DMS153 treated with DMSO at 0.1 percent for 48 hours (cell line): ENCODE measurements around the gene ARTN.

Source experiments
- DNase-seq: peaks from one replicate; lab custom pipeline; 2025; ENCODE audit not compliant: unreplicated experiment; lab: John Stamatoyannopoulos, UW

The ARTN gene

DNA sequence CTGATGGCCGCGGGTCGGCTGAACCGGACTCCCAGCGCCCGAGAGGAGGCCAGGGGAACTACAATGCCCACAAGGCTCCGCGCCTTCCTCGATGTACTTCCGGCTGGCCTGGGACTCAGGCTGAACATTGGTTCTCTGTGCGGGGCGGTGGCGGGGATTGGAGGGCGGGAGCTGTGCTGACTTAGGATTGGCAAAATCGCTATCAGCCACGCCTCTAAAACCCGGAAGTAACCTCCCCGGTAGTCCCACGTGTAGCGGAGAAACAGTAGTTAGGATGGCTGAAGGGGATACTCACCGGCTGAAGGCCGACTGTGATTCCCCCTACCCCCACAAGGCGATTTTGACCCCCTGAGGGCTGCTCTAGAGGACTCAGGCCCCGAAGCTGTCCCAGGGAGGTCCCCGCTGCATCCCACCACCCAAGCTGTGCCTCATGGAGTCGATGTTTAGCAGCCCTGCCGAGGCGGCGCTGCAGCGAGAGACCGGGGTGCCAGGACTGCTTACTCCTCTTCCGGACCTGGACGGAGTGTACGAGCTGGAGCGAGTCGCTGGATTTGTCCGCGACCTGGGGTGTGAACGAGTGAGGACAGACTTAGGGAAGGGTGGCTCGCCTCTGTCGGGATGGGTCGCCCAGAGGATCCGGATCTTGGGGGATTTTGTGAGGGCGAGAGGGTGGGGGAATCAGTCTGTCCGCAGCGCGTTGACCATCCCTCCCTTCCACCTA, 36.3 kb downstream of the ARTN start, which contains the start of gene DPH2:
TSS of gene DPH2 (plus strand) at position 265 of the 721 bp plus-strand sequence. CDS start at position 431, 166 bp downstream.
- DNase-seq = peak; percentile 98

GRCh38 chr1:43970502-43970901, 36.9 kb downstream of the ARTN start:
- DNase-seq = no peak

GRCh38 chr1:43970911-43971310, 37.3 kb downstream of the ARTN start:
- no peak for DNase-seq

DNA sequence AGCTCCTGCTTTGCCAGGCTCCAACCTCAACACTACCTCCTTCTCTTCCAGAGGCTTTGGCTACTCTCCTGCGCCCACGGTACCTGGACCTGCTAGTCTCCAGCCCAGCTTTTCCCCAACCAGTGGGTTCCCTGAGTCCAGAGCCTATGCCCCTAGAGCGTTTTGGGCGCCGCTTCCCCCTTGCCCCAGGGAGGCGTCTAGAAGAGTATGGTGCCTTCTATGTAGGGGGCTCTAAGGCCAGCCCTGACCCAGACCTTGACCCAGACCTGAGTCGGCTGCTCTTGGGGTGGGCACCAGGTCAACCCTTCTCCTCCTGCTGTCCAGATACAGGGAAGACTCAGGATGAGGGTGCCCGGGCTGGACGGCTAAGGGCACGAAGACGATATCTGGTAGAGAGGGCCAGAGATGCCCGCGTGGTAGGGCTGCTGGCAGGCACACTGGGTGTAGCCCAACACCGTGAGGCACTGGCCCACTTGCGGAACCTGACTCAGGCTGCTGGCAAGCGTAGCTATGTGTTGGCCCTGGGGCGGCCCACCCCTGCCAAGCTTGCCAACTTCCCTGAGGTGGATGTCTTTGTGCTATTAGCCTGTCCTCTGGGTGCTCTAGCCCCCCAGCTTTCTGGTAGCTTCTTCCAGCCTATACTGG, 37.9 kb downstream of the ARTN start:
- no peak for DNase-seq

GRCh38 chr1:43973981-43974442, 40.4 kb downstream of the ARTN start:
- no peak for DNase-seq

DNA sequence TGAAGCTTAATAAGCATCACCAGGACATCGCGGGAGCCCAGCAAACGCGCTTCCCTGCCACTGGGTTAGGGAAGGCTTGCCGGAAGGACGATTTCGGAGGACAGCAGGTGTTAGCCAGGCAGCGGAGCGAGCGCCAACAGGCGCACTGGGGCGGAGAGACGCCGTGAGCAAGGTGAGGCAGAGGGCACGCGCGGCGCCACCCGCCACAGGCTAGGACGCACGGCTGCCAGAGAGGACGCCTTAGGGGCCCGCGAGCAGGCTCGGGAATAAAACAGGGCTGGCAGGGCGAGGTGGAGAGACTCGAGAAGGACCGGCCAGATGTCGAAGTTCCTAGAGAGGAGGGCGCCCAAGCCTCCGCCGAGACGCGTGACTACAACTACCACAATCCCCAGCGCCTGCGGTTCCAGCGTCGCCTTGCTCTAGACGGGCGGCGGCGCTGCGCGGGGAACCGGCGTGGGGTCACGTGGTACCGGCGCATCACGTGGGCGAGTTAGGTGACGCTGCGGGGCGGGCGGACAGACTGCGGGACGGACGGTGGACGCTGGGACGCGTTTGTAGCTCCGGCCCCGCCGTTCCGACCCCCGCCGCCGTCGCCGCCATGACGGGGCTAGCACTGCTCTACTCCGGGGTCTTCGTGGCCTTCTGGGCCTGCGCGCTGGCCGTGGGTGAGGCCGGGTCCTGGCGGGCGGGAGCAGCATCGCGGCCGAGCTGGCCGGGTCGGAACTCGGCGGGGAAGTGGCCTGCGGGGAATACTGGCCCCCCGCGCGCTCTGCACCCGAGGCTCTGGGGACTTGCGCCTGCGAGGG, 41.0 kb downstream of the ARTN start, which contains the start of gene ATP6V0B:
TSS of gene ATP6V0B (plus strand) at position 518 of the 806 bp plus-strand sequence. CDS start at position 599, 81 bp downstream.
- peak; percentile 94 for DNase-seq

- DNase-seq = no peak
Measured at GRCh38 chr1:43975249-43975961, 41.8 kb downstream of the ARTN start.

- no peak for DNase-seq
Measured at GRCh38 chr1:43976045-43976444, 42.4 kb downstream of the ARTN start.

DNA sequence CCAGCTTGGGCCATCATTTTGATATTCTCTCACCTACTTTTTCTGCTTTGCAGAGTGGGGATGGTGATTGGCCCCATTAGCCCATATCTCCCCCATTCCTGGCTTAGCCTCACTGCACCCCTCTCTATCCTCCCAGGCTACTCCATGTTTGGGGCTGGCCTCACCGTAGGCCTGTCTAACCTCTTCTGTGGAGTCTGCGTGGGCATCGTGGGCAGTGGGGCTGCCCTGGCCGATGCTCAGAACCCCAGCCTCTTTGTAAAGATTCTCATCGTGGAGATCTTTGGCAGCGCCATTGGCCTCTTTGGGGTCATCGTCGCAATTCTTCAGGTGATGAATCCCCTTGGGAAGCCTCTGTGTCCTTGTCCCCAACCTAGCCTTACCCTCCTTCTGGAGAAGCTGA, 43.3 kb downstream of the ARTN start:
- no peak for DNase-seq

DNA sequence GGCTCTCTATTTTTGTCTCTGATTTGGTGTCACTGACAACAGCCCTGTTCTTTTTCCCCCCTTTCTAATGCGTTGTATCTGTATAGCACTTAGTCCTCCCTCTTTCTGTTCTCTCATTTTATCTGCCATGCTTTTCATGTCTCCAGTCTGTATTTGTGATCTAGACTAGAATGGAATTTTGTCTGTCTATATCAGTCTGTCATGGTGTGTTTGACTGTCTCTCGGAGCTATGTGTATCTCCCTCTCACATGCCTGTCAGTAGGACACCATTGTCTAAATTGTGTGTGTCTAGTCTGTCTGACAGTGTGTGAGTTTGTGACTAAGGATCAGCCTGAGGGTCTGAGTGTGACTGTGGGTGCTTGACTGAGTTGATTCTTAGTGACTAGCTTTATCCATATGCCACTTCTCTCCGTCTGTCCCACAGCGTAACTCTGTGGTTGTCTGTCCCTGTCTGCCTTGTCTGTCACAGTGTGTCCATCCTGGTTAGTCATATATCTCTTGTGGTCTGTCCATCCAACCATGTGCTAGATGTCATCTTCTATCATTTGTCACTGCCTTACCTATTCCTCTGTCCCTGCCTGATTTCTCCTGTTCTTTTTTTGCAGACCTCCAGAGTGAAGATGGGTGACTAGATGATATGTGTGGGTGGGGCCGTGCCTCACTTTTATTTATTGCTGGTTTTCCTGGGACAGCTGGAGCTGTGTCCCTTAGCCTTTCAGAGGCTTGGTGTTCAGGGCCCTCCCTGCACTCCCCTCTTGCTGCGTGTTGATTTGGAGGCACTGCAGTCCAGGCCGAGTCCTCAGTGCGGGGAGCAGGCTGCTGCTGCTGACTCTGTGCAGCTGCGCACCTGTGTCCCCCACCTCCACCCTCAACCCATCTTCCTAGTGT, 44.0 kb downstream of the ARTN start:
- DNase-seq = no peak

DNA sequence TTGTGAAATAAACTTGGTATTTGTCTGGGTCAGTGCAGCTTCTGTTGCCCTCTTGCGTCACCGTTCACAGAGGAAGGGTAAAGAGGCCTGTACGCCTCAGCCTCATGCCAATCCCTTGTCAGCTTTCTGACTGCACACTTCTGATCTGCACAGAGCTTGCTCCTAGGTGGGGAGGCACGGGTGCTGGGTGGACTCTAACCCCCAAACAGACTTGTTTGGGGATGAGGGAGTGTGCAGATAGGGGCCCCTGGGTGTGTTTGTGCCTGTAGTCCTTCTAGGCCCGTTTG, 44.6 kb downstream of the ARTN start:
- DNase-seq = no peak

- peak; percentile 19 for DNase-seq
Measured at GRCh38 chr1:43978551-43979260, 45.1 kb downstream of the ARTN start, which contains the start of gene B4GALT2. B4GALT2 (plus strand) TSS chr1:43979210; CDS start chr1:43981161, 1,951 bp downstream.

DNA sequence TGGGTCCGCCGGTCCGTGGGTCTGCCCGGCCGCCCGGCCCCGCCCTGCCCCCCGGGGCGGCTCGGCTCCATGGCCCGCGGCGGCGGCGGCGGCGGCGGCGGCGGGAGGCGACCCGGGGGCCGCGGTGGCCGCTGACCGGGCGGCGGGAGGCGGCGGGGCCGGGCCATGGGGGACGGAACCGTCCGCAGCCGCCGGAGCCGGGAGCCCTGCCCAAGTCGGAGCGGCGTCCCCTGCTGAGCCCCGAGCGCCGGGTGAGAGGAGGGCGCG, 45.6 kb downstream of the ARTN start:
- no peak for DNase-seq

DNA sequence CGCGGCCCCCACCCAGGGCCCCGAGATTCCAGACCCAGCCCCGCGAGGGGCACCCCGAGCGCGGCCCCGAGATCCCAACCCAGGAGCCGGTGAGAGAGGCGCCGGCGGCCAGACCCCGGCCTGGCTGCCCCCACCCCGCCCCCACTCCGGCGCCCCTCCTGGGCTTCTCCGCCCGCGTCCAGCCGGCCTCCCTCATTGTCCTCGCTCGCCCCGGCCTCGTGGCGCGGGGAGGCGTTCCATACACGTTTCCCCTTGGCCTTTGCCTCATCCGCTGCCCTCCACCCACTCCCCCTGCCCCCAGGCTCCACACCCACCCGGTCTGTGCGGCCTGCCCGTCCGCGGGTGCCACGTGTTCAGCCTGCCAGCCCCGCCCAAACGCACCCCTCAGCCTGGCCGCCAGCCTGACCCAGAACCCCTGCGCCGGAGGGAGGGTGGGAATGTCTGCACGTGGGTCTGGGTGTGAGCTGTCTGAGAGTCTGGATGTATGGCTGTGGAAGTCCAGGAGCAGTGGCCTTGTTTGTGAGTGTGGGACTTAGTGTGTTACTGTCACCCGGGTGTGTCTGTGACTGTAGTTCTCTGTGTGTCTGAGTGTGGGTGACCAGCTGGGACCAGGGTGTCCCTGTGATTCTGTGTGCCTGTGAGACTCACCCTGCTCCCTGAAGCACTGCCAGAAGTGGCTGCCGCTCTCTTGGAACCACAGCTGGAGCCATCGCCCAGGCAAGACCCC, 46.1 kb downstream of the ARTN start:
- no peak for DNase-seq

- no peak for DNase-seq
Measured at GRCh38 chr1:43980255-43981134, 46.9 kb downstream of the ARTN start.

DNA sequence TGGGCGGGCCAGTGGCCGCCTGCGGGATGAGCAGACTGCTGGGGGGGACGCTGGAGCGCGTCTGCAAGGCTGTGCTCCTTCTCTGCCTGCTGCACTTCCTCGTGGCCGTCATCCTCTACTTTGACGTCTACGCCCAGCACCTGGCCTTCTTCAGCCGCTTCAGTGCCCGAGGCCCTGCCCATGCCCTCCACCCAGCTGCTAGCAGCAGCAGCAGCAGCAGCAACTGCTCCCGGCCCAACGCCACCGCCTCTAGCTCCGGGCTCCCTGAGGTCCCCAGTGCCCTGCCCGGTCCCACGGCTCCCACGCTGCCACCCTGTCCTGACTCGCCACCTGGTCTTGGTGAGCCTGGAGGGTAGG, 47.5 kb downstream of the ARTN start:
- DNase-seq = no peak

DNA sequence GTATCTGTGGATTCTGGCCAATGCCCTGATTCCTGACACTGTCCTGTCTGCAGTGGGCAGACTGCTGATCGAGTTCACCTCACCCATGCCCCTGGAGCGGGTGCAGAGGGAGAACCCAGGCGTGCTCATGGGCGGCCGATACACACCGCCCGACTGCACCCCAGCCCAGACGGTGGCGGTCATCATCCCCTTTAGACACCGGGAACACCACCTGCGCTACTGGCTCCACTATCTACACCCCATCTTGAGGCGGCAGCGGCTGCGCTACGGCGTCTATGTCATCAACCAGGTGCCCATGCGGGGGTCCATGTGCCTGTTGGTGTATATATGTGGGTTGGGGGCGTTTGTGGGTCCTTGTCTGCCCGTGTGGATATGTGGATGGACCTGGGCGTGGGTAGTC, 48.0 kb downstream of the ARTN start:
- no peak for DNase-seq

DNA sequence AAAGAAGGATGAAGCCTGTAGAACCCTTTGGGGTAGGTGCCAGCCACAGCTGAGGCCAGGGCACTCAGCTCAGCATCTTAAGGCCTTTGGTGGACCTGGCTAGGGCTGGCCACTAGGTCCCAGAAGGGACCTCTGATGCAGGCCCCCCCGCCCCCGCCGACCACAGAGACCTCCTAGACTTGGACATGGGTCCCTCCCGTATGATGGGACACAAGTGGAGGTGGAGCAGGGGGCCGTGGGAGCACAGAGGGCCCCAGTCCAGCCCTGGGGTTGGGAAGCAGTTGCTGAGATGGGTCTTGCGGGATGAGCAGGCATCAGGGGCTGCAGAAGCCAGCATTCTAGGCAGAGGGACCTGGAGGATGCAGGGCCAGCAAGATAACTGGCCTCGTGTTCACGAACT, 48.6 kb downstream of the ARTN start:
- no peak for DNase-seq
